ENCODE results near the gene KIAA0232.

- TF ChIP-seq POLR2A (IDR thresholded peaks at IDR 0.05; ENCODE audit: extremely low read depth, insufficient read length), result no peak
- TF ChIP-seq, protein P1, sequence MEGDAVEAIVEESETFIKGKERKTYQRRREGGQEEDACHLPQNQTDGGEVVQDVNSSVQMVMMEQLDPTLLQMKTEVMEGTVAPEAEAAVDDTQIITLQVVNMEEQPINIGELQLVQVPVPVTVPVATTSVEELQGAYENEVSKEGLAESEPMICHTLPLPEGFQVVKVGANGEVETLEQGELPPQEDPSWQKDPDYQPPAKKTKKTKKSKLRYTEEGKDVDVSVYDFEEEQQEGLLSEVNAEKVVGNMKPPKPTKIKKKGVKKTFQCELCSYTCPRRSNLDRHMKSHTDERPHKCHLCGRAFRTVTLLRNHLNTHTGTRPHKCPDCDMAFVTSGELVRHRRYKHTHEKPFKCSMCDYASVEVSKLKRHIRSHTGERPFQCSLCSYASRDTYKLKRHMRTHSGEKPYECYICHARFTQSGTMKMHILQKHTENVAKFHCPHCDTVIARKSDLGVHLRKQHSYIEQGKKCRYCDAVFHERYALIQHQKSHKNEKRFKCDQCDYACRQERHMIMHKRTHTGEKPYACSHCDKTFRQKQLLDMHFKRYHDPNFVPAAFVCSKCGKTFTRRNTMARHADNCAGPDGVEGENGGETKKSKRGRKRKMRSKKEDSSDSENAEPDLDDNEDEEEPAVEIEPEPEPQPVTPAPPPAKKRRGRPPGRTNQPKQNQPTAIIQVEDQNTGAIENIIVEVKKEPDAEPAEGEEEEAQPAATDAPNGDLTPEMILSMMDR (IDR thresholded peaks at IDR 0.05; ENCODE audit: low read depth, low read length), result no peak
These were observed 34.2 kb upstream of the KIAA0232 start for GRCh38 chr4:6748286-6748685.

All from NB4 (cell line).